HepG2 (cell line): ENCODE measurements around the gene FGD3. TPM values are rescaled to one million over a fixed set of nuclear protein-coding genes. Genes with fewer than 3 reads are reported as not detected.
"Not testable (repeated sequence)": the region's sequence is repeated elsewhere in the genome, so short reads cannot be mapped to it uniquely, and the experiment has no call there.

ENCODE experiments used
- ATAC-seq: fragments of 200-7000 bp; cut with Tn5 transposase; 3 replicates; pipeline ENCODE4 v1.9.1; 2020; ENCODE audit warnings: mild to moderate bottlenecking, moderate library complexity
- BruUV-seq: library from RNA; stranded (reverse); fragments of 400-500 nt; replicated peaks from 2 replicates; lab custom pipeline; 2021; lab: Mats Ljungman, UMichigan
- CTCF ChIA-PET: fragments of 300-600 bp; formaldehyde crosslinking; extraction: SDS; loops from one replicate; lab custom pipeline; 2021; ENCODE audit warnings: low total read pairs, inconsistent platforms, low intra/inter-chr PET ratio; lab: Yijun Ruan, JAX
- POLR2A ChIA-PET: fragments of 350-600 bp; sonication (Branson Sonifier 250); formaldehyde crosslinking; loops from one replicate; lab custom pipeline; 2020; ENCODE audit warnings: antibody characterized with exemption, inconsistent platforms; lab: Yijun Ruan, JAX
- DNase-seq: peaks from one replicate; pipeline ENCODE4 v3.0.0-alpha.2; 2015; ENCODE audit warnings: low spot score
- FAIRE-seq: peaks from 3 replicates; lab custom pipeline; 2011; peaks lifted over from hg19 to GRCh38; lab: Jason Lieb, UNC
- H2AFZ ChIP-seq: one replicate; pipeline ENCODE4 v1.6.1; 2011; ENCODE audit warnings: low read length, inconsistent platforms
- H3K27ac ChIP-seq: fragments of 300-600 bp; 3 replicates; pipeline ENCODE4 v1.8.0; 2011; ENCODE audit warnings: mixed run types, mild to moderate bottlenecking, mixed read lengths, low read length, inconsistent platforms; ENCODE audit not compliant: insufficient read depth; ENCODE audit errors: extremely low read length
- H3K27me3 ChIP-seq, 2 experiments: fragments of 200-600 bp in 1 of 2; 2 replicates in 1 of 2; 3 replicates in 1 of 2; pipeline versions ENCODE4 v1.6.0 to v1.8.0; 2011; ENCODE audit warnings: low read length in 2 of 2, mild to moderate bottlenecking in 2 of 2, moderate library complexity in 2 of 2, inconsistent platforms in 1 of 2; ENCODE audit not compliant: insufficient read depth in 2 of 2, control insufficient read depth in 1 of 2
- H3K36me3 ChIP-seq, 2 experiments: fragments of 200-600 bp in 1 of 2; replicated peaks in 1 of 2; 2 replicates in 1 of 2; 3 replicates in 1 of 2; pipeline versions ENCODE4 v1.5.1 to v1.8.0; 2011; ENCODE audit warnings: low read length in 2 of 2, inconsistent platforms in 1 of 2; ENCODE audit not compliant: insufficient read depth in 2 of 2, control insufficient read depth in 1 of 2
- H3K4me1 ChIP-seq: 2 replicates; pipeline ENCODE4 v1.5.1; 2012; ENCODE audit warnings: low read length, inconsistent platforms; ENCODE audit not compliant: insufficient read depth
- H3K4me2 ChIP-seq: 2 replicates; pipeline ENCODE4 v1.6.0; 2011; ENCODE audit warnings: low read depth, low read length, inconsistent platforms
- H3K4me3 ChIP-seq, 3 experiments: fragments of 200-600 bp in 1 of 3; sonication (generic), shearing (Covaris generic) in 1 of 3; replicated peaks in 1 of 3; 2 replicates each; pipeline ENCODE4 v1.5.1; 2011 to 2016; ENCODE audit warnings: low read length in 3 of 3, inconsistent platforms in 2 of 3, low read depth in 2 of 3, mild to moderate bottlenecking in 2 of 3, control low read depth in 1 of 3, mixed read lengths in 1 of 3; ENCODE audit not compliant: insufficient read depth in 1 of 3
- H3K79me2 ChIP-seq: one replicate; pipeline ENCODE4 v1.6.1; 2011; ENCODE audit warnings: low read length, inconsistent platforms; ENCODE audit not compliant: insufficient read depth
- H3K9ac ChIP-seq: 2 replicates; pipeline ENCODE4 v1.6.0; 2011; ENCODE audit warnings: mild to moderate bottlenecking, low read depth, low read length, inconsistent platforms; ENCODE audit not compliant: insufficient read depth
- H3K9me3 ChIP-seq: 2 replicates; pipeline ENCODE4 v1.5.1; 2012; ENCODE audit warnings: mild to moderate bottlenecking, low read length
- H4K20me1 ChIP-seq: 2 replicates; pipeline ENCODE4 v1.6.0; 2011; ENCODE audit warnings: inconsistent platforms, mild to moderate bottlenecking, low read length, moderate library complexity; ENCODE audit not compliant: insufficient read depth
- CHCHD3 ChIP-seq: sonication (generic); formaldehyde crosslinking; IDR thresholded peaks from 2 replicates; pipeline ENCODE4 v1.8.0; 2022; ENCODE audit warnings: mild to moderate bottlenecking, missing genetic modification reagents, moderate library complexity
- E2F5 ChIP-seq: sonication (generic); formaldehyde crosslinking; conservative IDR thresholded peaks from 2 replicates; pipeline ENCODE4 v1.4.0; 2020; ENCODE audit warnings: missing genetic modification reagents
- KDM5A ChIP-seq: fragments of 200-600 bp; sonication (generic); IDR thresholded peaks from 2 replicates; pipeline ENCODE4 v1.7.0; 2018; ENCODE audit warnings: antibody characterized with exemption, mild to moderate bottlenecking, low read length, borderline replicate concordance
- SKI ChIP-seq: fragments of 450-650 bp; IDR thresholded peaks from one replicate; pipeline ENCODE4 v1.6.1; 2018; ENCODE audit warnings: mild to moderate bottlenecking; ENCODE audit not compliant: partially characterized antibody
- ZBTB21 ChIP-seq: sonication (generic); formaldehyde crosslinking; IDR thresholded peaks from 2 replicates; pipeline ENCODE4 v1.4.0; 2020; ENCODE audit warnings: missing genetic modification reagents
- ZNF770 ChIP-seq: sonication (generic); formaldehyde crosslinking; IDR thresholded peaks from 2 replicates; pipeline ENCODE4 v1.5.0; 2020; ENCODE audit warnings: mild to moderate bottlenecking, missing genetic modification reagents
- WGBS: methylation state at CpG from one replicate; pipeline ENCODE4 v1.1.6; 2017; ENCODE audit warnings: low lambda C conversion rate; 5-methylcytosine and 5-hydroxymethylcytosine counted together
- in situ Hi-C: cut with HindIII; loops from 2 replicates; pipeline ENCODE4 v1.10.0; 2017; ENCODE audit warnings: low pct_unique_long_range_greater_than_20kb; ENCODE audit not compliant: extremely low pct_ligation_motif_present
- intact Hi-C: fragments of 100-400 bp; cut with micrococcal nuclease; formaldehyde crosslinking; loops from one replicate; pipeline ENCODE4 v1.10.0; 2022; ENCODE audit not compliant: unreplicated experiment
- polyA plus RNA-seq, 8 experiments: library from polyadenylated mRNA; depleted of rRNA in 3 of 8; stranded (reverse) in 7 of 8; unstranded in 1 of 8; fragments of >200 nt; fragmentation: Illumina TruSeq in 4 of 8; extraction: Trizol in 4 of 8; gene quantifications; 2 replicates each; pipeline versions ENCODE4 v1.2.1 to v1.2.3, GENCODE V29; 2011 to 2016; ENCODE audit warnings: low read depth in 4 of 8, missing spikeins in 1 of 8, mixed read lengths in 1 of 8; ENCODE audit not compliant: insufficient read depth in 1 of 8
- total RNA-seq, 5 experiments: library from RNA; depleted of rRNA; stranded (reverse); fragments of >200 nt; fragmentation: Illumina TruSeq; extraction: Trizol; gene quantifications; 2 replicates each; pipeline ENCODE4 v1.2.3, GENCODE V29; 2016; ENCODE audit warnings: low read depth in 1 of 5

The FGD3 gene
- total and polyA plus RNA-seq, 2 of the 13 experiments (the other 11 are each of a cell fraction or from before 2014, with no cell fraction given) = 0.53 to 1.1 TPM

- TF ChIP-seq E2F5 (CRISPR knock-in tag) = no peak
- TF ChIP-seq ZBTB21 (CRISPR knock-in tag) = no peak
- no peak for TF ChIP-seq SKI
- no peak for TF ChIP-seq CHCHD3
- no peak for TF ChIP-seq KDM5A
- TF ChIP-seq ZNF770 (CRISPR knock-in tag) = no peak
Observed at GRCh38 chr9:93013856-93014582, 66.7 kb downstream of the FGD3 start (continued).

GRCh38 chr9:93015190-93015589 lies 67.9 kb downstream of the FGD3 start:
- FAIRE-seq, H3K27ac ChIP-seq, H3K9me3 ChIP-seq, H3K4me3 ChIP-seq, DNase-seq, BruUV-seq, H4K20me1 ChIP-seq, H3K79me2 ChIP-seq, intact Hi-C loops, CTCF ChIA-PET, H2AFZ ChIP-seq, H3K27me3 ChIP-seq, H3K9ac ChIP-seq, ATAC-seq, in situ Hi-C loops, H3K36me3 ChIP-seq, H3K4me2 ChIP-seq, POLR2A ChIA-PET: not testable (repeated sequence)
- WGBS = 88% methylated on average over 10 of the region's 10 CpGs
- peaks cover 11% of the 10 kb centered on the region for H3K4me1 ChIP-seq
